GM19467 (cell line): Measurements from ENCODE around the gene MMRN2.
"Not testable (repeated sequence)": the region's sequence is repeated elsewhere in the genome, so short reads cannot be mapped to it uniquely, and the experiment has no call there.

Source experiments
- ATAC-seq: cut with Tn5 transposase; IDR thresholded peaks from one replicate; pipeline ENCODE4 v1.9.1; 2021; ENCODE audit warnings: mild to moderate bottlenecking, moderate library complexity; ENCODE audit not compliant: unreplicated experiment

MMRN2 gene, protein sequence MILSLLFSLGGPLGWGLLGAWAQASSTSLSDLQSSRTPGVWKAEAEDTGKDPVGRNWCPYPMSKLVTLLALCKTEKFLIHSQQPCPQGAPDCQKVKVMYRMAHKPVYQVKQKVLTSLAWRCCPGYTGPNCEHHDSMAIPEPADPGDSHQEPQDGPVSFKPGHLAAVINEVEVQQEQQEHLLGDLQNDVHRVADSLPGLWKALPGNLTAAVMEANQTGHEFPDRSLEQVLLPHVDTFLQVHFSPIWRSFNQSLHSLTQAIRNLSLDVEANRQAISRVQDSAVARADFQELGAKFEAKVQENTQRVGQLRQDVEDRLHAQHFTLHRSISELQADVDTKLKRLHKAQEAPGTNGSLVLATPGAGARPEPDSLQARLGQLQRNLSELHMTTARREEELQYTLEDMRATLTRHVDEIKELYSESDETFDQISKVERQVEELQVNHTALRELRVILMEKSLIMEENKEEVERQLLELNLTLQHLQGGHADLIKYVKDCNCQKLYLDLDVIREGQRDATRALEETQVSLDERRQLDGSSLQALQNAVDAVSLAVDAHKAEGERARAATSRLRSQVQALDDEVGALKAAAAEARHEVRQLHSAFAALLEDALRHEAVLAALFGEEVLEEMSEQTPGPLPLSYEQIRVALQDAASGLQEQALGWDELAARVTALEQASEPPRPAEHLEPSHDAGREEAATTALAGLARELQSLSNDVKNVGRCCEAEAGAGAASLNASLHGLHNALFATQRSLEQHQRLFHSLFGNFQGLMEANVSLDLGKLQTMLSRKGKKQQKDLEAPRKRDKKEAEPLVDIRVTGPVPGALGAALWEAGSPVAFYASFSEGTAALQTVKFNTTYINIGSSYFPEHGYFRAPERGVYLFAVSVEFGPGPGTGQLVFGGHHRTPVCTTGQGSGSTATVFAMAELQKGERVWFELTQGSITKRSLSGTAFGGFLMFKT

DNA sequence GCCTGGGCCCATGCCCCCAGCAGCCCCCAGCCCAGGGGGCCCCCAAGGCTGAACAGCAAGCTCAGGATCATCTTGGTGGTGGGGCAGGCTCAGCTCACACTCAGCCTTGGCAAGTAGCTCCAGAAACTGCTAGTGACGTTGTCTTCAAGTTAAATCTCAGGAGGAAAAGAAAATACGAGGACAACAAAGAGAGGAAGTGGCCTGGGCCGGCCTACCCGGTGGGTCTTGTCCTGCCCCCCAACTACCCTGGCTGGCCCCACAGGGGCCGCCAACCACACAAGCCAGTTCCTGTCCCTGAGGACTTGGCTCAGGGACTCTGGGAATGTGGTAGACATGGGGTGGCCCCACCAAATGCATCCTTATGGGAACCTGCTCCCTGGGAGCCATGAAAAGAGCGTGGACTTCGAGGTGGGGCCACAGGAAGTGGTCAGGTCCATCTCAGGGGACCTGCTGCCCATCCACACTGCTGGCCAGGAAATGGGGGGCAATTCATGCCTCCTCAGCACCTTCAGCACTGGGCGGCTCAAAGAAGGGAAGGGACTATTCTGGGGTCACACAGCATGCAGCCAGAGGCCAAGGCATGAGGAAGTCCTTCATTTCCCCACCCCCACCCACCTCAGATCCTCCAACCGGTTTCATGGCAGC is at the start of gene MMRN2:
TSS of gene MMRN2 (minus strand) at position 145 of the 645 bp plus-strand sequence. CDS start at position 71, 74 bp downstream.
- no peak for ATAC-seq

DNA sequence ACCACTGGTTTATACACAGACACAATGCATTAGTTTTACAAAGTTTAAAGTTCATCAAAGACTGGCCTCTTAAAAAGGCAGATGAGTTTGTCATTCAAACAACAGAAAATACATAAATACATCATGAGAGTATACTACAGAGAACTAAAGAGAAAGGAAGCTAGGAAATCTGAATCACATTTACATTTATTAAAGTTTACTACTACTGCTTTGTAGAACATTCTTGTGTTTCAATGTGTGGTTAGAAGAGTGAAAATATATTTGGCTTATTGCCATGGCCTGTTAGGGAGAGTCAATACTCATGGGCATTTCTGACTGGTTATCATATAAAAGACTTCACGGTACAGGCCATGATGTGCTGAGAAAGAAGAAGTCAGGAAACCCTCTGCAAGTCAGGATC is 49.7 kb upstream of the MMRN2 start:
- ATAC-seq, result not testable (repeated sequence)

DNA sequence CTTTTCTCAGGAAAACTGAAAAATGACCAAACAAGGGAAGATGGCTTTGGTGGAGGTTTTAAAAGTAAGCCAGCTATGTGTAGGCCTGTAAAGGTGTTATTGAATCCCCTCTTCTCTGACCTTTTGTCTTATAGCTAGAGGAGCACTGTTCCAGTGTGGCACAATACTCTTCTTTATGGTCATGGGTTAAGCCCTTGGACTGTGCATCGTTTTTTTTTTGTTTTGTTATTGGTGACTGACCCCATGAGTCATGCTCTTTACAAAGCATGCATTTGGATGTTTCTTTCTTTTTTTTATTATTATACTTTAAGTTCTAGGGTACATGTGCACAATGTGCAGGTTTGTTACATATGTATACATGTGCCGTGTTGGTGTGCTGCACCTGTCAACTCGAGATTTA is 43.1 kb upstream of the MMRN2 start:
- no peak for ATAC-seq

DNA sequence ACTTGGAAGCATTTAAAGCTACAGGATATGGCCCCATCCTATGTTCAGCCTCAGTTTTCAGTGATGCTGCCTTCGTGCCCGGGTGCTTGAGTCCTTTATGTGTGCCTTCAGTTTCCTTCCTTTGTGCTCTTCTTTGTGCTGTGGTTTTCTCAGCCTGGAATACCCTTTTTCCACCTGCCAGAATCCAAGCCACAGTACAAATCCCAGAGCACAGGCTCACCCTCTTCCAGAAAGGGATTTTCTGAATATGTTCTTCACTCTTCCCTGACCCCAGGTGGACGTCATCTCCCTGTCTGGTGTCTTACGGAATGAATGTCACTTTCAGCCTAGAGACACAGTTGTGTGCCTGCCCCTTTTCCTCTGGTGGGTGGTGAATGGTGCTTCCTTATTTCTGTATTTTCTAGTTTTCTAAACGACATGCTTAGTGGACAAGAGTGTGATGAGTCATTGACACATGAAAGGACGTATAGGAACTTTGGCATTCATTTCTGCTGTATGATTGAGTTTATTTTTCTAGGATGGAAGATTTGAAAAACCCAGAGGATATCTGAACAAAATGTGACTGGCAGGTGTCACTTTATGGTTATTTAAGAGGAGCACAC is 42.5 kb upstream of the MMRN2 start:
- ATAC-seq, result not testable (repeated sequence)

DNA sequence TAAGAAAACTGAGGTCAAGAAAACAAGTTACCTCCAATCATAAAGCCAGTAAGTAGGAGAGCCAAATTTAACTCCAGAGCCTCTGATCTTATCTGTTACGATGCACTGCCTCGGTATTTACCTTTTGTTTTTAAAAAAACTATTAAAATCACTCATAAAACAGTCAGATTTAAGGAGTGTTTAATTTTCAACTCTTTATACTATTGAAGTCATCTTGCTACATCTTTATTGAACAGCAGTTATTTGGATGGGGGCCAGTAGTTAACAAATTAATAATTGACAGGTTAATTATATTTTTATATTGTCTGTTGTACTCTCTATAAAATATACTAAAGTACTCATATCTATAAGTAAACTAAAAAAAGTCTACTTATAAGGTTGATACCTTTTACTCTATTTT is 35.5 kb upstream of the MMRN2 start:
- ATAC-seq, result no peak

- no peak for ATAC-seq
Observed at GRCh38 chr10:86992456-86992855, 35.0 kb upstream of the MMRN2 start.

GRCh38 chr10:86991362-86991761 is 33.9 kb upstream of the MMRN2 start:
- ATAC-seq, result not testable (repeated sequence)

DNA sequence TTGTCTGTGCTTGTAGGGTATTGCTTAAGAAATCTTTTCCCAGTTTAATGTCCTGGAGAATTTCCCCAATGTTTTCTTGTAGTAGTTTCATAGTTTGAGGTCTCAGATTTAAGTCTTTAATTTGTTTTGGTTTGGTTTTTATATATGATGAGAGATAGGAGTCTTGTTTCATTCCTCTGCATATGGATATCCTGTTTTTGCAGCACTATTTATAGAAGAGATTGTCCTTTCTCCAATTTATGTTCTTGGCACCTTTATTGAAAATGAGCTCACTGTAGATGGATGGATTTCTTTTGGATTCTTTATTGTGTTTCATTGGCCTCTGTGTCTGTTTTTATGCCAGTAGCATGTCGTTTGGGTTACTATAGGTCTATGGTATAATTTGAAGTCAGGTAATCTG is 31.1 kb upstream of the MMRN2 start:
- no peak for ATAC-seq

GRCh38 chr10:86984498-86984897 is 27.1 kb upstream of the MMRN2 start:
- not testable (repeated sequence) for ATAC-seq

DNA sequence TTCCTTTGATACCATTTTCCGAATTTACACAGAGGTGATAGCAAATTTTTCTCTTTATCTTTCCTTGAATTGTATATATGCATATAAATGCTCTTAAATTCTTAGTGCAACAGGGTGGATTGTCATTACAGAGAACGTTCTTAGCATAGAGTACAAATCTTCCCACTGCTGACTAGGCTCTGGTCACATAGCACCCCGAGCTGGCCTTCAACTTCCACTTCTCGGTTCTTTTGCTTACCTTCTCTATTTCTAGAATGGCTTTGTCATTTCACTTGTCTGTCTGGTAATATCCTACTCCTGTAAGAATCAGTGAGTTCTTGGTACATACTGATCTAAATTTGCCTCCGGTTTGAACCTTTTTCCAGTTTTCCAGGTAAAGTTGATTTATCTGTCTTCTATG is 24.3 kb upstream of the MMRN2 start:
- ATAC-seq, result no peak

- not testable (repeated sequence) for ATAC-seq
Observed at GRCh38 chr10:86981020-86981419, 23.6 kb upstream of the MMRN2 start.

DNA sequence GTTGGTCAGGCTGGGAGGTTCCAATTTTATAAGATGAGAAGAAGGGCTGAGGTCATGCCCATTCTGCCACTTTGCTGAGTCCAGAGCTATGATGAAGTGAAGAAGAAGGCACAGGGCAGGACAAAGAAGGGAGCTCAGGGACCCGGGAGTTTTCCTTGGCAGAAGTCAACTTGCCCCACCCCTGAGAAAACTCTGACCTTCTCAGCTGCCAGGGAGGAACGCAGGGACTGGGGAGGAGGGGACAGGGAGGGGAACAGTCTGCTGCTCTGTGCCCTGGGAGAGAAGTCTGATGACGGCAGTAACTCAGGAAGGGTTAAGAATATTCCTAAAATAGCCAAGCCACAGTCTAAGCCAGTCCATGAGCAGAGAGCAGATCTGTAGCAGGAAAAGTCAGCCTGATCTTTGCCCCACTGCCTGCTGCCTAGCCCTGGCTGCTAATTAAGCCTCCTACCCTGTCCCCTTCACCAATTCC is 22.6 kb upstream of the MMRN2 start:
- ATAC-seq, result no peak

GRCh38 chr10:86979296-86979818 is 21.9 kb upstream of the MMRN2 start:
- no peak for ATAC-seq

DNA sequence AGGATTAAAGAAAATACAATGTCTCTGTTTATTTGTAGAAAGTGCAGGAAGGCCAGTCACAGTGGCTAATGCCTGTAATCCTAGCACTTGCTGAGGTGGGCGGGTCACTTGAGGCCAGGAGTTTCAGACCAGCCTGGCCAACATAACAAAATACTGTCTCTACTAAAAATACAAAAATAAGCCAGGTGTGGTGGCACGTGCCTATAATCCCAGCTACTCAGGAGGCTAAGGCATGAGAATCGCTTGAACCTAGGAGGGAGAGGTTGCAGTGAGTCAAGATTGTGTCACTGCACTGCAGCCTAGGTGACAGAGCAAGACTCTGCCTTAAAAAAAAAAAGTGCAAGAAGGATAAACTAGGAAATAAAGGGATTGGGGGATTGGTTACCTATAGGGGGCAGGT is 21.0 kb upstream of the MMRN2 start:
- ATAC-seq, result not testable (repeated sequence)

GRCh38 chr10:86976362-86977056 is 19.1 kb upstream of the MMRN2 start:
- no peak for ATAC-seq

- ATAC-seq, result no peak
Observed at GRCh38 chr10:86974484-86974883, 17.1 kb upstream of the MMRN2 start.

- ATAC-seq, result no peak
Observed at GRCh38 chr10:86972613-86973380, 15.4 kb upstream of the MMRN2 start.

GRCh38 chr10:86971232-86971991 is 14.0 kb upstream of the MMRN2 start:
- ATAC-seq, result peak; percentile 79

DNA sequence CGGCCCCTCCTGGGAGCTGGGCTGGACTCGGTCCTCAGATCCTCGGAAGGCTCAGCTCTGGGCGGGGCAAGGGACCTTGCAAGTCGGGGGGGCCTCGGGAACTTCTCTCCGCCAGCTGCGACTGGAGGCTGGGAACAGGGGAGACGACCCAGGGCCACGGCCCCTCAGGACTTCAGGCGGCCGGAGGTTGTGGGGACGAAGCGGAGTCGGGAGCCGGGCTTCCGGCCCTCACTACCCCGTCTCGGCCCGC is 13.5 kb upstream of the MMRN2 start:
- ATAC-seq, result no peak
